ENCODE measurements around the gene GUCA2B. TPM values are rescaled to one million over a fixed set of nuclear protein-coding genes. Genes with fewer than 3 reads are reported as not detected.

The GUCA2B gene
- polyA plus RNA-seq, 4 donors: 14.4 to 969 (median 622) TPM

- DNase-seq: no peak
- H3K9me3 ChIP-seq (ENCODE audit: control insufficient read depth in 2 of 2, insufficient read depth in 1 of 2, low read depth in 1 of 2, low read length in 1 of 2): no peaks in the 10 kb centered on the region
- H3K36me3 ChIP-seq (ENCODE audit: control insufficient read depth in 3 of 3, insufficient read depth in 2 of 3, low read depth in 1 of 3, low read length in 3 of 3): no peaks in the 10 kb centered on the region
- FAIRE-seq: no peak
- H3K4me3 ChIP-seq (ENCODE audit: low read depth in 1 of 3, low read length in 3 of 3): no peak overlapping the region
- peaks cover 0 to 18% (median 7%) of the 10 kb centered on the region in 3 donors for H3K4me1 ChIP-seq (ENCODE audit: control insufficient read depth in 3 of 3, insufficient read depth in 2 of 3, low read depth in 1 of 3, low read length in 2 of 3)
- no peak overlapping the region for H3K27ac ChIP-seq (ENCODE audit: low read depth in 1 of 3, low read length in 2 of 3)
- WGBS, 3 donors: 89 to 90% (median 89%) methylated on average over 13 of the region's 13 CpGs
- no peaks in the 10 kb centered on the region for H3K27me3 ChIP-seq (ENCODE audit: control insufficient read depth in 3 of 3, insufficient read depth in 3 of 3, low read length in 3 of 3)
Observed at GRCh38 chr1:42154685-42155084, 1.5 kb downstream of the GUCA2B start.

- FAIRE-seq: no peak
- H3K36me3 ChIP-seq (ENCODE audit: control insufficient read depth in 3 of 3, insufficient read depth in 2 of 3, low read depth in 1 of 3, low read length in 3 of 3): no peaks in the 10 kb centered on the region
- no peaks in the 10 kb centered on the region for H3K27me3 ChIP-seq (ENCODE audit: control insufficient read depth in 3 of 3, insufficient read depth in 3 of 3, low read length in 3 of 3)
- no peak overlapping the region for H3K27ac ChIP-seq (ENCODE audit: low read depth in 1 of 3, low read length in 2 of 3)
- 90 to 93% (median 92%) methylated on average over 12 of the region's 12 CpGs for WGBS, 3 donors
- H3K9me3 ChIP-seq (ENCODE audit: control insufficient read depth in 2 of 2, insufficient read depth in 1 of 2, low read depth in 1 of 2, low read length in 1 of 2): no peaks in the 10 kb centered on the region
- no peak for DNase-seq
- no peak overlapping the region for H3K4me3 ChIP-seq (ENCODE audit: low read depth in 1 of 3, low read length in 3 of 3)
- H3K4me1 ChIP-seq (ENCODE audit: control insufficient read depth in 3 of 3, insufficient read depth in 2 of 3, low read depth in 1 of 3, low read length in 2 of 3): peaks cover 0 to 18% (median 7%) of the 10 kb centered on the region in 3 donors
Observed at GRCh38 chr1:42155362-42155761, 2.2 kb downstream of the GUCA2B start.

GRCh38 chr1:42157667-42158066, 4.5 kb downstream of the GUCA2B start:
- Histone ChIP-seq H3K36me3 (ENCODE audit: control insufficient read depth in 3 of 3, insufficient read depth in 2 of 3, low read depth in 1 of 3, low read length in 3 of 3) (no peaks in the 10 kb centered on the region), H3K9me3 (ENCODE audit: control insufficient read depth in 2 of 2, insufficient read depth in 1 of 2, low read depth in 1 of 2, low read length in 1 of 2) (no peaks in the 10 kb centered on the region), H3K27ac (ENCODE audit: low read depth in 1 of 3, low read length in 2 of 3) (no peak overlapping the region), H3K27me3 (ENCODE audit: control insufficient read depth in 3 of 3, insufficient read depth in 3 of 3, low read length in 3 of 3) (no peaks in the 10 kb centered on the region), H3K4me3 (ENCODE audit: low read depth in 1 of 3, low read length in 3 of 3) (no peak overlapping the region), H3K4me1 (ENCODE audit: control insufficient read depth in 3 of 3, insufficient read depth in 2 of 3, low read depth in 1 of 3, low read length in 2 of 3) (peaks cover 0 to 23% (median 5%) of the 10 kb centered on the region in 3 donors)
- FAIRE-seq (no peak), DNase-seq (no peak)
- 48 to 56% (median 55%) methylated on average over 7 of the region's 7 CpGs for WGBS, 3 donors

GRCh38 chr1:42158189-42158588, 5.0 kb downstream of the GUCA2B start:
- DNase-seq: no peak
- WGBS, 3 donors: 65 to 84% (median 69%) methylated on average over 2 of the region's 2 CpGs

GRCh38 chr1:42162181-42162580, 9.0 kb downstream of the GUCA2B start:
- WGBS, 3 donors: 78 to 82% (median 79%) methylated on average over 5 of the region's 5 CpGs
- FAIRE-seq: no peak
- H3K4me1 ChIP-seq (ENCODE audit: control insufficient read depth in 3 of 3, insufficient read depth in 2 of 3, low read depth in 1 of 3, low read length in 2 of 3): peaks cover 4 to 37% (median 18%) of the 10 kb centered on the region in 3 donors
- no peaks in the 10 kb centered on the region for H3K36me3 ChIP-seq (ENCODE audit: control insufficient read depth in 3 of 3, insufficient read depth in 2 of 3, low read depth in 1 of 3, low read length in 3 of 3)
- H3K27me3 ChIP-seq (ENCODE audit: control insufficient read depth in 3 of 3, insufficient read depth in 3 of 3, low read length in 3 of 3): no peaks in the 10 kb centered on the region
- DNase-seq: peak in 1 of 2 donors; percentile 18
- H3K27ac ChIP-seq (ENCODE audit: low read depth in 1 of 3, low read length in 2 of 3): no peak overlapping the region
- no peaks in the 10 kb centered on the region for H3K9me3 ChIP-seq (ENCODE audit: control insufficient read depth in 2 of 2, insufficient read depth in 1 of 2, low read depth in 1 of 2, low read length in 1 of 2)
- H3K4me3 ChIP-seq (ENCODE audit: low read depth in 1 of 3, low read length in 3 of 3): no peak overlapping the region

More at GRCh38 chr1:42158189-42158588, 5.0 kb downstream of the GUCA2B start:
- FAIRE-seq: no peak
- peaks cover 0 to 20% (median 5%) of the 10 kb centered on the region in 3 donors for H3K4me1 ChIP-seq (ENCODE audit: control insufficient read depth in 3 of 3, insufficient read depth in 2 of 3, low read depth in 1 of 3, low read length in 2 of 3)
- H3K36me3 ChIP-seq (ENCODE audit: control insufficient read depth in 3 of 3, insufficient read depth in 2 of 3, low read depth in 1 of 3, low read length in 3 of 3): no peaks in the 10 kb centered on the region
- H3K27me3 ChIP-seq (ENCODE audit: control insufficient read depth in 3 of 3, insufficient read depth in 3 of 3, low read length in 3 of 3): no peaks in the 10 kb centered on the region
- H3K4me3 ChIP-seq (ENCODE audit: low read depth in 1 of 3, low read length in 3 of 3): no peak overlapping the region
- H3K27ac ChIP-seq (ENCODE audit: low read depth in 1 of 3, low read length in 2 of 3): no peak overlapping the region
- no peaks in the 10 kb centered on the region for H3K9me3 ChIP-seq (ENCODE audit: control insufficient read depth in 2 of 2, insufficient read depth in 1 of 2, low read depth in 1 of 2, low read length in 1 of 2)

- H3K27ac ChIP-seq (ENCODE audit: low read depth in 1 of 3, low read length in 2 of 3): no peak overlapping the region
- DNase-seq (no peak), FAIRE-seq (no peak)
- WGBS, 3 donors: 79 to 92% (median 83%) methylated on average over 2 of the region's 2 CpGs
- H3K9me3 ChIP-seq (ENCODE audit: control insufficient read depth in 2 of 2, insufficient read depth in 1 of 2, low read depth in 1 of 2, low read length in 1 of 2): no peaks in the 10 kb centered on the region
- H3K4me1 ChIP-seq (ENCODE audit: control insufficient read depth in 3 of 3, insufficient read depth in 2 of 3, low read depth in 1 of 3, low read length in 2 of 3): peaks cover 4 to 37% (median 18%) of the 10 kb centered on the region in 3 donors
- H3K36me3 ChIP-seq (ENCODE audit: control insufficient read depth in 3 of 3, insufficient read depth in 2 of 3, low read depth in 1 of 3, low read length in 3 of 3): no peaks in the 10 kb centered on the region
- no peak overlapping the region for H3K4me3 ChIP-seq (ENCODE audit: low read depth in 1 of 3, low read length in 3 of 3)
- no peaks in the 10 kb centered on the region for H3K27me3 ChIP-seq (ENCODE audit: control insufficient read depth in 3 of 3, insufficient read depth in 3 of 3, low read length in 3 of 3)
Observed at GRCh38 chr1:42163114-42163513, 9.9 kb downstream of the GUCA2B start.

GRCh38 chr1:42163536-42164503, 10.6 kb downstream of the GUCA2B start:
- H3K27me3 ChIP-seq (ENCODE audit: control insufficient read depth in 3 of 3, insufficient read depth in 3 of 3, low read length in 3 of 3): no peaks in the 10 kb centered on the region
- no peak overlapping the region for H3K4me3 ChIP-seq (ENCODE audit: low read depth in 1 of 3, low read length in 3 of 3)
- no peaks in the 10 kb centered on the region for H3K36me3 ChIP-seq (ENCODE audit: control insufficient read depth in 3 of 3, insufficient read depth in 2 of 3, low read depth in 1 of 3, low read length in 3 of 3)
- FAIRE-seq (no peak), DNase-seq (no peak)
- peaks cover 4 to 37% (median 18%) of the 10 kb centered on the region in 3 donors for H3K4me1 ChIP-seq (ENCODE audit: control insufficient read depth in 3 of 3, insufficient read depth in 2 of 3, low read depth in 1 of 3, low read length in 2 of 3)
- WGBS, 3 donors: 73 to 82% (median 74%) methylated on average over 16 of the region's 16 CpGs
- H3K27ac ChIP-seq (ENCODE audit: low read depth in 1 of 3, low read length in 2 of 3): peak overlapping the region in 2 of 3 donors; percentile 37 to 66
- H3K9me3 ChIP-seq (ENCODE audit: control insufficient read depth in 2 of 2, insufficient read depth in 1 of 2, low read depth in 1 of 2, low read length in 1 of 2): no peaks in the 10 kb centered on the region

GRCh38 chr1:42164551-42165420, 11.6 kb downstream of the GUCA2B start, which contains the start of gene GUCA2A:
Gene GUCA2A (minus strand): TSS chr1:42164745. CDS start chr1:42164712, 33 bp downstream.
- H3K4me3 ChIP-seq (ENCODE audit: low read depth in 1 of 3, low read length in 3 of 3): no peak within 1 kb of the TSS
- no peaks in the 10 kb centered on the region for H3K9me3 ChIP-seq (ENCODE audit: control insufficient read depth in 2 of 2, insufficient read depth in 1 of 2, low read depth in 1 of 2, low read length in 1 of 2)
- no peaks in the 10 kb centered on the region for H3K27me3 ChIP-seq (ENCODE audit: control insufficient read depth in 3 of 3, insufficient read depth in 3 of 3, low read length in 3 of 3)
- peak within 1 kb of the TSS; percentile 59 to 73 (median 66) for H3K27ac ChIP-seq (ENCODE audit: low read depth in 1 of 3, low read length in 2 of 3)
- H3K36me3 ChIP-seq (ENCODE audit: control insufficient read depth in 3 of 3, insufficient read depth in 2 of 3, low read depth in 1 of 3, low read length in 3 of 3): no peaks in the 10 kb centered on the region
- DNase-seq (peak; percentile 47 to 71), FAIRE-seq (no peak)
- WGBS, 3 donors: 25 to 58% (median 41%) methylated on average over 24 of the region's 24 CpGs
- peaks cover 4 to 37% (median 18%) of the 10 kb centered on the region in 3 donors for H3K4me1 ChIP-seq (ENCODE audit: control insufficient read depth in 3 of 3, insufficient read depth in 2 of 3, low read depth in 1 of 3, low read length in 2 of 3)
